Uterus (tissue), 4 donors: ENCODE measurements around the gene DTX4. TPM values are rescaled to one million over a fixed set of nuclear protein-coding genes. Genes with fewer than 3 reads are reported as not detected.

Experiments used
- DNase-seq, 2 donors: peaks; one replicate each; pipeline ENCODE4 v3.0.0-alpha.2; 2019 to 2020
- H3K27ac ChIP-seq, 2 donors: fragments of 200-600 bp; sonication (generic); 1 replicate in 1 of 2; 2 replicates in 1 of 2; pipeline ENCODE4 v1.5.1; 2016 to 2018
- H3K27me3 ChIP-seq, 2 donors: fragments of 200-600 bp; sonication (generic); one replicate each; pipeline ENCODE4 v1.5.1; 2018 to 2019; ENCODE audit warnings: control low read depth in 1 of 2
- H3K36me3 ChIP-seq, 2 donors: fragments of 200-600 bp; sonication (generic); one replicate each; pipeline ENCODE4 v1.5.1; 2019; ENCODE audit warnings: control low read depth in 1 of 2
- H3K4me1 ChIP-seq, 2 donors: fragments of 200-600 bp; sonication (generic); one replicate each; pipeline ENCODE4 v1.5.1; 2018 to 2019; ENCODE audit warnings: control low read depth in 1 of 2
- H3K4me3 ChIP-seq, 2 donors: fragments of 200-600 bp; sonication (generic); 1 replicate in 1 of 2; 2 replicates in 1 of 2; pipeline ENCODE4 v1.5.1; 2018 to 2019; ENCODE audit warnings: mild to moderate bottlenecking in 1 of 2
- H3K9me3 ChIP-seq, 2 donors: fragments of 200-600 bp; sonication (generic); one replicate each; pipeline ENCODE4 v1.5.1; 2019; ENCODE audit warnings: control low read depth in 1 of 2
- CTCF ChIP-seq, 4 experiments: fragments of 200-600 bp in 2 of 4; fragments of 450-650 bp in 2 of 4; sonication (generic) in 2 of 4; IDR thresholded peaks; one replicate each; pipeline ENCODE4 v1.5.1; 2016 to 2019; ENCODE audit warnings: antibody characterized with exemption in 4 of 4, mild to moderate bottlenecking in 2 of 4, moderate library complexity in 1 of 4
- POLR2A ChIP-seq, 2 donors: fragments of 450-650 bp; IDR thresholded peaks; one replicate each; pipeline ENCODE4 v1.6.1; 2016; ENCODE audit warnings: antibody characterized with exemption in 2 of 2, mild to moderate bottlenecking in 1 of 2, moderate library complexity in 1 of 2
- intact Hi-C: fragments of 100-400 bp; cut with DNase I; formaldehyde crosslinking; loops from one replicate; pipeline ENCODE4 v1.15.1; 2023; ENCODE audit warnings: low total_unique reads
- total RNA-seq, 4 donors: library from RNA; depleted of rRNA in 3 of 4; stranded (reverse); fragments of >200 nt in 3 of 4; gene quantifications; one replicate each; pipeline versions ENCODE4 v1.1.0 to v1.2.4, GENCODE V29; 2014 to 2023
- donor health status: DM: yes; HTN: yes; CAD: no.

Gene DTX4
- total RNA-seq, 4 donors from 2014 or later, result 3.2 to 17.8 (median 9.2) TPM

- Histone ChIP-seq H3K4me1 (no peaks in the 10 kb centered on the region), H3K27me3 (no peaks in the 10 kb centered on the region), H3K4me3 (no peak overlapping the region), H3K9me3 (no peaks in the 10 kb centered on the region), H3K27ac (no peak overlapping the region), H3K36me3 (no peaks in the 10 kb centered on the region)
- no peak for TF ChIP-seq CTCF (IDR thresholded peaks at IDR 0.05)
- no peak for TF ChIP-seq POLR2A (IDR thresholded peaks at IDR 0.05)
- no peak for DNase-seq
- intact Hi-C loops, result loop anchor here (5.0 kb wide), 1 partner anchor 33 kb away; the partner anchor contains the start of gene DTX4
Measured at GRCh38 chr11:59205648-59206047, 33.7 kb downstream of the DTX4 start.

- Histone ChIP-seq H3K9me3 (no peaks in the 10 kb centered on the region), H3K27ac (peak overlapping the region in 1 of 2 donors; percentile 57), H3K4me3 (no peak overlapping the region), H3K36me3 (no peaks in the 10 kb centered on the region), H3K4me1 (no peaks in the 10 kb centered on the region), H3K27me3 (no peaks in the 10 kb centered on the region)
- intact Hi-C loops, result loop anchor here (5.0 kb wide), 1 partner anchor 34 kb away; the partner anchor contains the start of gene DTX4
- DNase-seq, result no peak
- TF ChIP-seq POLR2A (IDR thresholded peaks at IDR 0.05), result no peak
- TF ChIP-seq CTCF (IDR thresholded peaks at IDR 0.05), result peak in 2 of 4 experiments; percentile 26 to 35
Measured at GRCh38 chr11:59206635-59207034, 34.7 kb downstream of the DTX4 start.

GRCh38 chr11:59207988-59208451 is 36.1 kb downstream of the DTX4 start:
- no peaks in the 10 kb centered on the region for H3K9me3 ChIP-seq
- TF ChIP-seq CTCF (IDR thresholded peaks at IDR 0.05) (peak; percentile 61 to 84 (median 76)), POLR2A (IDR thresholded peaks at IDR 0.05) (no peak)
- peak in 1 of 2 donors; percentile 56 for DNase-seq
- H3K36me3 ChIP-seq, result no peaks in the 10 kb centered on the region
- peak overlapping the region; percentile 22 to 57 for H3K27ac ChIP-seq
- H3K27me3 ChIP-seq, result no peaks in the 10 kb centered on the region
- no peaks in the 10 kb centered on the region for H3K4me1 ChIP-seq
- H3K4me3 ChIP-seq, result no peak overlapping the region
- intact Hi-C loops, result loop anchor here (5.0 kb wide), 1 partner anchor 36 kb away; the partner anchor contains the start of gene DTX4

GRCh38 chr11:59208956-59209355 is 37.0 kb downstream of the DTX4 start:
- intact Hi-C loops, result loop anchor here (5.0 kb wide), 1 partner anchor 37 kb away; the partner anchor contains the start of gene DTX4
- H3K4me3 ChIP-seq, result no peak overlapping the region
- DNase-seq, result no peak

More at GRCh38 chr11:59208956-59209355, 37.0 kb downstream of the DTX4 start:
- Histone ChIP-seq H3K27ac (no peak overlapping the region), H3K4me1 (no peaks in the 10 kb centered on the region), H3K27me3 (no peaks in the 10 kb centered on the region), H3K36me3 (no peaks in the 10 kb centered on the region), H3K9me3 (no peaks in the 10 kb centered on the region)
- TF ChIP-seq POLR2A (IDR thresholded peaks at IDR 0.05), result no peak
- no peak for TF ChIP-seq CTCF (IDR thresholded peaks at IDR 0.05)
